Cerebellar nuclear complex (tissue), 1 donor: Measurements from ENCODE around the gene COLGALT1.
"Not testable (repeated sequence)": the region's sequence is repeated elsewhere in the genome, so short reads cannot be mapped to it uniquely, and the experiment has no call there.

Source experiments
- DNase-seq, 2 experiments: peaks; one replicate each; lab custom pipeline; 2025; lab: John Stamatoyannopoulos, UW

COLGALT1 gene

DNA sequence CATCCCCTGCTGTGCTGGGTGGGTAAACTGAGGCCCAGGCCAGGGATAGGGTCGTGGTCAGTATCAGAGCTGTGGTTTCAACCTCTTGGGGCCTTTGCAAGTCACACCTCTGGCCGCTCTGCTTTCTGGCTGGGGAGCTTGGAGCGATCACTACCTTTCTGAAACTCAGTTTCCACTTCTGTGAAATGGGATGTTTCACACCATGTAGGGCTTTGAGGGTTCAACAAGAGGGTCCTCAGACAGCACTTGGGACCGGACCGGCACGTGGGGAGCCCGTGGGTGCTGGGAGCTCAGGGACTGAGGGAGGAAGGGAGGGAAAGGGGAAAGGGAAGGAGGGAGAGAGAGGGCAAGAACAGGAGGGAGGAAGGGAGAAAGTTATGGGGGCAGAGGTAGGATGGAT lies 22.9 kb upstream of the COLGALT1 start:
- DNase-seq, result no peak

- no peak for DNase-seq
Measured at GRCh38 chr19:17534767-17535166, 20.7 kb upstream of the COLGALT1 start.

- DNase-seq, result no peak
Measured at GRCh38 chr19:17536955-17537354, 18.5 kb upstream of the COLGALT1 start.

DNA sequence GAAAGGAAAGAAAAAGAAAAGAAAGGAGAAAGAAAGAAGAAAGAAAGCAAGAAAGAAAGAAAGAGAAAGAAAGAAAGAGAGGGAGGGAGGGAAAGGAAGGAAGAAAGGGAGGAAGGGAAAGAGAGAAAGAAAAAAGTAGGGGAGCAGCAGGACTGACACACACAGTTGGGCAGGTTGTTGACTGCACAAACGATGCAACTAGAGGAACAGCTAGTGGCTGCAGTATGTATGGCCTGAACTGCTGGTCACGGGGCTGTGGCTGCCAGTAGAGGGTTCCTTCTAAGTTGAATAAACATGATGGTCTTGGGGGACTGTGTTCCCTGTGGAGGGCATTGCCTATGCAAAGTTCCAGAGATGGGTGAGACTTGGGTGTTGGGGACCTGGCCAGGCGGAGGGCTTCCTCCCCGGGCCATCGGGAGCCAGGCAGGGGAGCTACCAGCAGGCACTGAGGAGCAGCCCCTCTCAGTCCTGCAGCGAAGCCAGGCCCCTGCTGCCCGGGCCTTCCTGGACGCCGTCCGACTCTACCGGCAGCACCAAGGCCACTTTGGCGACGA lies 16.7 kb upstream of the COLGALT1 start:
- DNase-seq, result no peak

DNA sequence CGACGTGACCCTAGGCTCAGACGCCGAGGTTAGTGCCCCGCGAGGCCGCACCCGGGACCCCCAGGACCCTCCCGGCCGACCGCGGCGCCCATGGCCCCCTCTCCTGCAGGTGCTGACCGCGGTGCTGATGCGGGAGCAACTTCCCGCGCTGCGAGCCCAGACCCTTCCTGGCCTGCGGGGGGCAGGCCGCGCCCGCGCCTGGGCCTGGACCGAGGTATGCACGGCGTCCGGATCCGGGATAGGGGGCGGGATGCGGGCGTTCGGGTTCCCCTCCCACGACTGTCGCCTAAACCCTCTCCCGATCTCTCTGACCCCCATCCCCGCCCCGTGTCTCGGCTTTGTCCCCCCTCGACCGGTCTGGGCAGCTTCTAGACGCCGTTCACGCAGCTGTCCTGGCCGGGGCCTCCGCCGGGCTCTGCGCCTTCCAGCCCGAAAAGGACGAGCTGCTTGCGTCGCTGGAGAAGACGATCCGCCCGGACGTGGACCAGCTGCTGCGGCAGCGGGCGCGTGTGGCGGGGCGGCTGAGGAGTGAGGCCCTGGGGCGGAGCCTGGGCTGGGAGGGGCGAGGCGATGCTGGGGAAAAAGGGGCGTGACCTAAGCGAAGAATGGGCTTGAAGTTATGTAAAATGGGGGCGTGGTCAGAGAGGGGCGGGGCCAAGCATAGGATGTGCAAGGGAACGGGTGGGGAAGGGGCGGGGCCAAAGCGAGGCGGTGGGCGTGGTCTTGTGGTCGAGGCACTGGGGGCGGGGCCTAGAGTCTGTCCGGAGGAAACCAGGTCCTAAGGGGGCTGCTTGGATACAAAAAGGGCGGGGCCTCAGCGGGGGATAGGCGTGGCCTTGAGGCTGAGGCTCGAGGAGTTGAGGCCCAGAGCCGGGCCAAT lies 16.0 kb upstream of the COLGALT1 start:
- DNase-seq, result peak in 1 of 2 experiments; percentile 66

- no peak for DNase-seq
Measured at GRCh38 chr19:17540174-17540573, 15.3 kb upstream of the COLGALT1 start.

DNA sequence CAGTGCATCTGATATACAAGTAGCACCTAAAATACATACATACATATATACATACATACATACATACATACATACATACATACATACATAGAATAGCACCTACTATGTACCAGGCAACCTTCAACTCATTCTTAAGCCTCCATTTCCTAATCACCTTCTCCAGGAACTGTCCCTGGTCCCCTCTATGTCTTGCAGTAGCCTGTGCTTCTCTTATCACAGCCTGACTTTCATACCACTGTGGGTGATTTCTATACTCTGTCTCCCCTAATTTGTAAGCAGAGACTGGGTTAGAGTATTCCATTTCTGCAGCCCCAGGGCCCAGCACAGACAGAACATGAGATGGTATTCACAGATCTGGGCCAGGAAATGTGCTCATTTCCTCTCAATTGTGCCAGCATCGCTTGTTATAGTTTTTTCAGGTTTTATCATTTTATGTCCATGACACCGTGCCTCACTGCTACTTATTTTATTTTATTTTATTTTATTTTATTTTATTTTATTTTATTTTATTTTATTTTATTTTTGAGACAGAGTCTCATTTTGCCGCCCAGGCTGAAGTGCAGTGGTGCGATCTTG lies 14.2 kb upstream of the COLGALT1 start:
- no peak for DNase-seq

GRCh38 chr19:17542042-17542441 lies 13.4 kb upstream of the COLGALT1 start:
- DNase-seq, result no peak

- DNase-seq, result no peak
Measured at GRCh38 chr19:17542793-17543582, 12.5 kb upstream of the COLGALT1 start.

- no peak for DNase-seq
Measured at GRCh38 chr19:17543986-17544385, 11.5 kb upstream of the COLGALT1 start.

DNA sequence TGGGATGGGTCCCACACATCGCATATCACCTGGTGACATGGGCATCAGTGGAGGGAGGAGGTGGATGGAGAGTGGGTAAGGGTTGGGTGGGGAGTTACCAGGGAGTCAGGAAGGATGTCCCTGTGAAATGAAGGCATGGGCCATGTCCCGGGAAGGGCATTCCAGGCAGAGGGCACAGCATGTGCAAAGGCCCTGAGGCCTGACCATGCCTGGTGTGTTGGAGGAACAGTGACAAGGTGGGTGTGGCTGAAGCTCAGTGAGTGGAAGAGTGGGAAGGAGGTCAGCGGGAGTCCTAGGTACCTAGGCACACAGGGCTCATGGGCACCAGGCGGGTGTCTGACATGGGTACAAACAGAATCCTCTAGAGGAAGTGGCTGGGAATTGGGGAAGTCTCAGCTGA lies 11.0 kb upstream of the COLGALT1 start:
- no peak for DNase-seq

DNA sequence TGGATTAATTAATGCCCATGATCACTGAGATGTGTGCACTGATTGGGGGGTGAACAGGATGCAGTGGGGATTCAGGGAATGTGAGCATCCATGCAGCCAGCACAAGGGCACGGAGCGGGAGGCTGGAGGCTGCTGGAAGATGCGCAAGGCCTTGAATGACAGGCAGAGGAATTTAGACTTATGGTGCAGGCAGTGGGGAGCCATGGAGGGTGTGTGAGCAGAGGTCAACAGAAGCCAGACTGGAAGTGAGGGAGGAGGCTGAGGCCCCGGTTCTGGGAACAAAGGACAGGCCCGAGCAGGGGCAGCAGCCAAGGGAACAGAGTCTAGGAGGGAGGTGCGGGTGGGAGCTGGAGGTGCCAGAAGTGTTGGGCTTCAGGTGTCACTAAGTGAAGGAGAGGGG lies 7.3 kb upstream of the COLGALT1 start:
- no peak for DNase-seq

DNA sequence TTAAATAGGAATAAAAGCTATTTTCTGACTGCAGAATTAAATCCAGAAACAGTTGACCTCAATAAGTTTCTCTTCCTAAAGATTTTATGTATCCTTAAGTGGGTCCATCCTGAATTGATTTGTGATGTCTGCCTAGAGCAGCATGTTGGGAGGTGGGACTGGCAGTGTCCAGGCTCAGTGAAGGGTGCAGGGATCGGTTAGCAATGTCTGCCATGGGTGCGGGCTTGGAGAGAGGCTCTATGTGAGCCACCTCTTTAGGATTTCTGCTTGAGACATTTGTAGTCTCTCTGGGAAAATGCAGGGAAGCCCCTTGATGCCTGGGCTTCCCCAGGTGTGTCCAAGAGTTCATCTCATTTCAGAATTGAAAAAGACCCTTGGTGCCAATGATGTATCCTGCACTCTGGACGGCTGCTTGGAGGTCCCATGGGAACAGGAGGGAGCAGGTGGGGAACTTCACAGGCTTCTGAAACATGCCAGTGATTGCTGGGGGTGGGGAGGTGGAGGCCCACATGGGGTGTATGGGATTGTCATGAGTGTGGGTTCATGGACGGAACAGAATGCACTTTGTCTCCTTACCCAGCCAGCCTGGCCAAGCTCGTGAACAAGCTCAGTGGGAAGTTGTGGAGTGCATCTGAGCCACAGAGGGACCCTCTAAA lies 6.2 kb upstream of the COLGALT1 start:
- DNase-seq, result no peak

DNA sequence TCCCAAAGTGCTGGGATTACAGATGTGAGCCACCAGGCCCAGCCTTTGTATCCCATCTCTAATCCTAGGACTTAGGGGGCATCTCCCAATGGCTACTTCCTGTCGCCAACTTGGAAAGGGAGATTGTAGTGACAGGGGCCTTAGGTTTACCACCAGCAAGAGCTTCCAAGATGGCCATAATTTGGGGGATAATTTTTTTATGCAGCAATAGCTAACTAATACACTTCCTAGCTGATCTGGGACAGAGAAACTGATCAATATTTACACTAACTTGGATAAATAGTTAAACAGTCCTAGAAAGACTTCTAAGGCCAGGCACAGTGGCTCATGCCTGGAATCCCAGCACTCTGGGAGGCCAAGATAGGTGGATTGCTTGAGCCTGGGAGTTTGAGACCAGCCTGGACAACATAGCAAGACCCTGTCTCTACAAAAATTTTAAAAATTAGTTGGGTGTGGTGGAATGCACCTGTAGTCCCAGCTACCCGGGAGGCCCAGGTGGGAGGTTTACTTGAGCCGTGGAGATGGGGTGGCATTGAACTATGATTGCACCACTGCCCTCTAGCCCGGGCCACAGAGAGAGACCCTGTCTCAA lies 5.3 kb upstream of the COLGALT1 start:
- no peak for DNase-seq

DNA sequence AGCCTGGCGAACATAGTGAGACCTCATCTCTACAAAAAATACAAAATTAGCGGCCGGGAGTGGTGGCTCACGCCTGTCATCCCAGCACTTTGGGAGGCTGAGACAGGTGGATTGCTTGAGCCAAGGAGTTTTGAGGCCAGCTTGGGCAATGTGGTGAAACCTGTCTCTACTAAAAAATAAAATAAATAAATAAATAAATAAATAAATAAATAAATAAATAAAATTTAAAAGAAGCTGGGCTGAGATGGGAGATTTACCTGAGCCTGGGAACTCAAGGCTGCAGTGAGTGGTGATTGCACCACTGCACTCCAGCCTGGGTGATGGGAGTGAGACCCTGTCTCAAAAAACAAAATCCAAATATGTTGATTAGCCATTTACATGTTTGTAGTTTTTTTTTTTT lies 2.7 kb upstream of the COLGALT1 start:
- DNase-seq, result not testable (repeated sequence)

DNA sequence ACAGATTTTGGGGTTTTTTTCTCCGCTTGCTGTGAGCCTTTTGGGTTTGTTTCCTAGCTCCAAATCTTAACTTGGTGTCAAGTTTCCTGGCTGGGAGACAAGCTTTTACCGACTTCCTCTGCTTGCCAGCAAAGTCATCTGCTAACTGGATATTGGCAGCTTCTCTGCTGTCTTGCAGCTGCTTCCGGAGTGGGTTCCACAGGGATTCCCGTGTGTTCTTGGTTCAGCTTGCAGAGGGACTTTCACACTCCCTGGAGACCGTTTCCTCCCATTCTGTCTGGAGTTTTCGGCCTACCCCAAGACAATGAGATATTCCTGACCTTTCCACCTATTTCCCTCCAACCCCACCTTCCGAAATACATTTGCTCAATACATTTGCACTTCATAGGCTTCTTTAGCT lies 2.2 kb upstream of the COLGALT1 start:
- DNase-seq, result no peak

- DNase-seq, result no peak
Measured at GRCh38 chr19:17554968-17555479, 425 bp upstream of the COLGALT1 start.

DNA sequence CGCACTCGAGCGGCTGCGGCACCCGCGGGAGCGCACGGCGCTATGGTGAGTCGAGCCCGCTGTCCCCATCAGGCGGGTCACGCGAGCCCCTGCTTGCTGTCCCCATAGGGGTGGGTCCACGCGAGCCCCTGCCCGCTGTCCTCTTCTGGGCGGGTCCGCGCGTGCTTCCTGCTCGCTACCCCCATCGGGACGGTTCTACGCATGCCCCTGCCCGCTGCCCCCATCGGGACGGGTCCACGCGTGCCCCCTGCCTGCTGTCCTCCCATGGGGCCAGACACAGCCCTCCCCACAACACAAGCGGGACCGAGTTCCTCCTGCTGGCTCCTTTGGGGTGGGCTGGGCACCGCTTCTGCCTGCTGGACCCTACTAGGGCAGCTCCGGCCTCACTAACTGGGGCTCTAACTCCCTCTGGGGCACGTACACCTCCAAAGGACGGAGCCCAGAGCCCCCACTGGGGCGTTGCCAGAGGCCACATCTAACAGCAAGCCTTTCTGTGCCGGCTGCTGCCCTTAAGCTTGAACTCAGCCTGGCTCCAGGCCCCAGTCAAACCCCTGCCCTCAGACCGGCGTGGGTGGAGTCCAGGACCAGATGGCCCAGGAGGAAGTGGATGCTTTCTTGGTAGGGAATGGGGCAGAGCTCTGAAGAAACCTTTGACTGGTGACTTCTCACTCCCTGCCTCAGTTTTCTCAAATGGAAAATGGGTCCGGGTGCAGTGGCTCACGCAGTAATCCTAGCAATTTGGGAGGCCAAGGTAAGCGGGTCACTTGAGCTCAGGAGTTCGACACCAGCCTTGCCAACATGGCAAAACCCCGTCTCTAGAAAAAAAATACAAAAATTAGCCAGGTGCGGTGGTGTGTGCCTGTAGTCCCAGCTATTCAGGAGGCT lies 722 bp downstream of the COLGALT1 start:
- no peak for DNase-seq

DNA sequence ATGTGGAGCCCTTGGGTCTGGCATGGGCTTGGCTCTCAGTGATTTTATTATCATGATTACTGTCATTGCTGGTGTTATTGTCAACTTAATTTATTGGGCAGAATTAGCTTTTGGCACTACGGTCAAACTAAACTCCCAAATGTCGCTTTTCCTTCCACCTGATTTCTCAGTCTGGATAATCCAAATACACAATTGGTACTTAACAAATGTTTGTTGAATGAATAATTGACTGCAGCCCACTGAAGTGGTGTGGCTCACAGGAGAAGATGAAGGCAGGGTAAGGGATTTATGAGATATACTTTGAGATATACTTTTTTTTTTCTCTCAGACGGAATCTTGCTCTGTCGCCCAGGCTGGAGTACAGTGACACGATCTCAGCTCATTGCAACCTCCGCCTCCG lies 1.5 kb downstream of the COLGALT1 start:
- DNase-seq, result no peak

GRCh38 chr19:17557466-17557865 lies 2.0 kb downstream of the COLGALT1 start:
- DNase-seq, result no peak
